HL-60/S4 (cell line): ENCODE data around the gene YTHDC1.
"Not testable (repeated sequence)": the region's sequence is repeated elsewhere in the genome, so short reads cannot be mapped to it uniquely, and the experiment has no call there.

Experiments
- in situ Hi-C: fragments of 300-500 bp; cut with MboI; formaldehyde crosslinking; loops from 2 replicates; pipeline ENCODE4 v1.14.3; 2022; ENCODE audit warnings: low sequenced_read_pairs

The YTHDC1 gene

DNA sequence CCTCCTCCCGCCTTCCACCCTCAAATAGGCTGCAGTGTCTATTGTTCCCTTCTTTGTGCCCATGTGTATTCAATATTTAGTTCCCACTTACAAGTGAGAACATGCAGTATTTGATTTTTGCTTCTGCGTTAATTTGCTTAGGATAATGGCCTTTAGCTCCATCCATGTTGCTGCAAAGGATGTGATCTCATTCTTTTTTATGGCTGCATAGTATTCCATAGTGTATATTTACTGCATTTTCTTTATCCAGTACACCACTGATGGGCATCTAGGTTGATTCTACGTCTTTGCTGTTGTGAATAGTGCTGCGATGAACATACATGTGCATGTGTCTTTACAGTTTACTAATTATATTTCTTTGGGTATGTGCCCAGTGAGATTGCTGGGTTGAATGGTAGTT is 52.8 kb downstream of the YTHDC1 start:
- in situ Hi-C loops, result no loop called here

DNA sequence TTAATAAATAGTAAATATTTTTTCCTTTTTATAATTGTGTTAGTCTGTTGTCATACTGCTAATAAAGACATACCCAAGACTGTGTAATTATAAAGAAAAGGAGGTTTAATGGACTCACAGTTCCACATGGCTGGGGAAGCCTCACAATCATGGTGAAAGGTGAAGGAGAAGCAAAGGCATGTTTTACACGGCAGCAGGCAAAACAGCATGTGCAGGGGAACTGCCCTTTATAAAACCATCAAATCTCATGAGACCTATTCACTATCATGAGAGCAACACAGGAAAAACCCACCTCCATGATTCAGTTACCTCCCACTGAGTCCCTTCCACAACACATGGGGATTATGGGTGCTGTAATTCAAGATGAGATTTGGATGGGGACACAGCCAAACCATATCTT is 58.6 kb downstream of the YTHDC1 start:
- in situ Hi-C loops, result no loop called here

- in situ Hi-C loops, result no loop called here
These were observed 61.5 kb downstream of the YTHDC1 start for GRCh38 chr4:68288393-68288740.

- in situ Hi-C loops, result no loop called here
These were observed 62.0 kb downstream of the YTHDC1 start for GRCh38 chr4:68287704-68288392.

- in situ Hi-C loops, result no loop called here
These were observed 66.2 kb downstream of the YTHDC1 start for GRCh38 chr4:68283714-68284113.

- in situ Hi-C loops, result no loop called here
These were observed 66.8 kb downstream of the YTHDC1 start for GRCh38 chr4:68283095-68283494.

GRCh38 chr4:68281796-68282740 is 67.8 kb downstream of the YTHDC1 start:
- in situ Hi-C loops, result not testable (repeated sequence)

GRCh38 chr4:68278029-68278428 is 71.9 kb downstream of the YTHDC1 start:
- in situ Hi-C loops, result no loop called here

- in situ Hi-C loops, result no loop called here
These were observed 72.3 kb downstream of the YTHDC1 start for GRCh38 chr4:68277627-68278026.

DNA sequence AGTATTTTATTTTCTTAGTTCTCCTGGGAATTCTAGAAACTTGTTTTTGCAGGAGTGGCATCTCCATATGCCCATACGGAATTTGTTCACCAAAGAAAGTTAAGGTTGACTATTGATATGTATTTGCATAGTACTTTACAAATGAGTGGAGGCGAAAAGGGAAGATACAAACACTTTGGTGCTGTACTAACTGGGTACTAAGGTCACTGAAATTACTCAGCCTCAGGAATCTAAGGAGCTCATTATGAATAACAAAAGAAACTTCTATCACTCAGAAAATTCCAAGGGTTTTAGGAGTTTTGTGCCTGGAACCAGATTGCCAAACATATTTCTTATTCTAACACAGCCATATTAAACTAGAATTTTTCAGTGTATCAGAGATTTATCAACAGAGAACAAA is 77.0 kb downstream of the YTHDC1 start:
- in situ Hi-C loops, result no loop called here

- in situ Hi-C loops, result no loop called here
These were observed 77.5 kb downstream of the YTHDC1 start for GRCh38 chr4:68272380-68272779.

DNA sequence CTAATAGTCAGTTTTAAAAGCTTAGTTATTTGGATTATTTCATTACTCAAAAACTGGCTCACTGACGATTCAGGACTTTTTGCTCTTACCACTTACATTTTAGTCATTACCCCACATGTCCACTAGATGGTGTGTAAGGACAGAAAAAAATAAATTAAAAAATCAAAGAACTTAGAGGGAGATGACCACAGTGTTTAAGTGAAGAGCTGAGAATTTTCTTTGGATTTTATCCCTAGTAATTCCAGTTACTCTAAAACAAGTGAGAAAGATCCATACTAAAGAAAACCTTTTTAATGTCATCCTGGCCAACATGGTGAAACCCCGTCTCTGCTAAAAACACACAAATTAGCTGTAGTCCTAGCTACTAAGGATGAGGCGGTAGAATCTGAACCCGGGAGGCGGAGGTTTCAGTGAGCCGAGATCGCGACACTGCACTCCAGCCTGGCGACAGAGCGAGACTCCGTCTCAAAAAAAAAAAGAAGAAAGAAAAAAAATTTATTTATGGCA is 78.0 kb downstream of the YTHDC1 start:
- in situ Hi-C loops, result no loop called here

DNA sequence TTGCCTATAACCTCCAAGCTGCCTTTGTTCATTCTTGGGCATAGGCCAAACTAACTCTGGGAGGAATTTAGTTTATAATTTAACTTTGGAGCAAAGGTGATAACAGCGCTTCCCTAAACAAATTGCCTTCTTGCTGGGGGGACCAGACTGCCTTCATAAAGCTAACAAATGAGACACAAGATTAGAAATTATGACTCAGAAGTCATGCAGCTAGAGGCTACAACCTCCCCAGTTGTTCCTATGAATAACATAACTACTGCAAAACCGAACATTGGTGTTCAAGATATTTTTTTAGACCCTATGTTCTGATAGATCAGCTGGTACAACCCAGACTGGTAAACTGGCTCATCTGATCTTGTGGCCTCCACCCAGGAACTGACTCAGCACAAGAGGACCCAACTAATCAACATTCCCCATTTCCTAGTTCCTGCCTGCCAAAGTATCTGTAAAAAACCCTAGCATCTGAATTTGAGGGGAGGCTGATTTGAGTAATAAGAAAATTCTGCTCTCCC is 82.4 kb downstream of the YTHDC1 start:
- in situ Hi-C loops, result no loop called here

GRCh38 chr4:68264875-68265565 is 84.9 kb downstream of the YTHDC1 start:
- in situ Hi-C loops, result no loop called here
